Neuronal stem cell (in vitro differentiated cells): ENCODE data around the gene MATN3.

Source experiments
- DNase-seq: peaks from one replicate; pipeline ENCODE4 v3.0.0-alpha.2; 2013; ENCODE audit warnings: low spot score
- H2AFZ ChIP-seq: one replicate; pipeline ENCODE4 v1.6.1; 2013; ENCODE audit warnings: mild to moderate bottlenecking, low read length, inconsistent platforms
- H2AK5ac ChIP-seq: 2 replicates; pipeline ENCODE4 v1.6.1; 2013; ENCODE audit warnings: low read depth, mild to moderate bottlenecking, inconsistent platforms, low read length, moderate library complexity, mixed read lengths
- H2BK120ac ChIP-seq: 2 replicates; pipeline ENCODE4 v1.6.1; 2013; ENCODE audit warnings: low read depth, mild to moderate bottlenecking, inconsistent platforms, low read length, moderate library complexity, mixed read lengths
- H2BK12ac ChIP-seq: one replicate; pipeline ENCODE4 v1.6.1; 2013; ENCODE audit warnings: low read length, inconsistent platforms
- H2BK15ac ChIP-seq: 2 replicates; pipeline ENCODE4 v1.6.1; 2013; ENCODE audit warnings: mild to moderate bottlenecking, low read length, inconsistent platforms, mixed read lengths
- H2BK5ac ChIP-seq: one replicate; pipeline ENCODE4 v1.6.1; 2013; ENCODE audit warnings: inconsistent platforms, mild to moderate bottlenecking, low read length, moderate library complexity
- H3K14ac ChIP-seq: one replicate; pipeline ENCODE4 v1.6.1; 2013; ENCODE audit warnings: low read length, inconsistent platforms
- H3K18ac ChIP-seq: 2 replicates; pipeline ENCODE4 v1.6.1; 2013; ENCODE audit warnings: low read length, inconsistent platforms
- H3K23ac ChIP-seq: 2 replicates; pipeline ENCODE4 v1.6.1; 2013; ENCODE audit warnings: low read depth, mild to moderate bottlenecking, mixed read lengths, low read length, inconsistent platforms; ENCODE audit not compliant: poor library complexity
- H3K27ac ChIP-seq: replicated peaks from 3 replicates; pipeline ENCODE4 v1.5.1; 2013; ENCODE audit warnings: low read length, inconsistent platforms
- H3K27me3 ChIP-seq, 3 experiments: 2 replicates each; pipeline ENCODE4 v1.6.1; 2013; ENCODE audit warnings: low read length in 3 of 3, mild to moderate bottlenecking in 2 of 3, inconsistent platforms in 1 of 3, low read depth in 1 of 3, mixed read lengths in 1 of 3, moderate library complexity in 1 of 3; ENCODE audit not compliant: control insufficient read depth in 3 of 3, insufficient read depth in 3 of 3
- H3K36me3 ChIP-seq, 2 donors: replicated peaks in 1 of 2; 2 replicates each; pipeline ENCODE4 v1.6.1; 2013; ENCODE audit warnings: low read length in 2 of 2; ENCODE audit not compliant: control insufficient read depth in 2 of 2, insufficient read depth in 2 of 2
- H3K4ac ChIP-seq: 2 replicates; pipeline ENCODE4 v1.6.1; 2013; ENCODE audit warnings: inconsistent platforms, mild to moderate bottlenecking, low read length, moderate library complexity
- H3K4me1 ChIP-seq, 2 donors: 1 replicate in 1 of 2; 2 replicates in 1 of 2; pipeline ENCODE4 v1.6.1; 2013; ENCODE audit warnings: low read length in 2 of 2, low read depth in 1 of 2; ENCODE audit not compliant: control insufficient read depth in 2 of 2, insufficient read depth in 1 of 2
- H3K4me2 ChIP-seq: one replicate; pipeline ENCODE4 v1.6.1; 2013; ENCODE audit warnings: mild to moderate bottlenecking, low read length, inconsistent platforms; ENCODE audit not compliant: insufficient read depth, poor library complexity, severe bottlenecking
- H3K4me3 ChIP-seq, 2 donors: 2 replicates each; pipeline ENCODE4 v1.5.1; 2013; ENCODE audit warnings: low read length in 2 of 2, mild to moderate bottlenecking in 2 of 2, inconsistent platforms in 1 of 2, moderate library complexity in 1 of 2
- H3K79me1 ChIP-seq: one replicate; pipeline ENCODE4 v1.6.1; 2013; ENCODE audit warnings: low read depth, mild to moderate bottlenecking, inconsistent platforms, low read length, moderate library complexity
- H3K9ac ChIP-seq: one replicate; pipeline ENCODE4 v1.6.1; 2013; ENCODE audit warnings: mild to moderate bottlenecking, low read depth, low read length, inconsistent platforms; ENCODE audit not compliant: poor library complexity
- H3K9me3 ChIP-seq, 2 donors: replicated peaks in 1 of 2; 2 replicates each; pipeline versions ENCODE3 to v1.6.1; 2013; ENCODE audit warnings: low read length in 2 of 2, mild to moderate bottlenecking in 2 of 2, inconsistent platforms in 1 of 2, low read depth in 1 of 2, mixed read lengths in 1 of 2, moderate library complexity in 1 of 2; ENCODE audit not compliant: control insufficient read depth in 2 of 2, insufficient read depth in 1 of 2
- H4K8ac ChIP-seq: one replicate; pipeline ENCODE4 v1.6.1; 2013; ENCODE audit warnings: low read depth, mild to moderate bottlenecking, inconsistent platforms, low read length, moderate library complexity
- H4K91ac ChIP-seq: one replicate; pipeline ENCODE4 v1.6.1; 2013; ENCODE audit warnings: low read length, low read depth, mild to moderate bottlenecking, inconsistent platforms; ENCODE audit not compliant: poor library complexity
- WGBS, 2 donors: extraction: QIAGEN DNeasy Blood & Tissue Kit; methylation state at CpG; one replicate each; pipeline ENCODE4 v1.1.7; 2013; ENCODE audit warnings: missing lambda C conversion rate in 2 of 2, mixed read lengths in 1 of 2; ENCODE audit not compliant: insufficient read length in 2 of 2, insufficient replicate concordance in 1 of 2; ENCODE audit errors: extremely low coverage in 2 of 2; 5-methylcytosine and 5-hydroxymethylcytosine counted together

MATN3 gene

DNA sequence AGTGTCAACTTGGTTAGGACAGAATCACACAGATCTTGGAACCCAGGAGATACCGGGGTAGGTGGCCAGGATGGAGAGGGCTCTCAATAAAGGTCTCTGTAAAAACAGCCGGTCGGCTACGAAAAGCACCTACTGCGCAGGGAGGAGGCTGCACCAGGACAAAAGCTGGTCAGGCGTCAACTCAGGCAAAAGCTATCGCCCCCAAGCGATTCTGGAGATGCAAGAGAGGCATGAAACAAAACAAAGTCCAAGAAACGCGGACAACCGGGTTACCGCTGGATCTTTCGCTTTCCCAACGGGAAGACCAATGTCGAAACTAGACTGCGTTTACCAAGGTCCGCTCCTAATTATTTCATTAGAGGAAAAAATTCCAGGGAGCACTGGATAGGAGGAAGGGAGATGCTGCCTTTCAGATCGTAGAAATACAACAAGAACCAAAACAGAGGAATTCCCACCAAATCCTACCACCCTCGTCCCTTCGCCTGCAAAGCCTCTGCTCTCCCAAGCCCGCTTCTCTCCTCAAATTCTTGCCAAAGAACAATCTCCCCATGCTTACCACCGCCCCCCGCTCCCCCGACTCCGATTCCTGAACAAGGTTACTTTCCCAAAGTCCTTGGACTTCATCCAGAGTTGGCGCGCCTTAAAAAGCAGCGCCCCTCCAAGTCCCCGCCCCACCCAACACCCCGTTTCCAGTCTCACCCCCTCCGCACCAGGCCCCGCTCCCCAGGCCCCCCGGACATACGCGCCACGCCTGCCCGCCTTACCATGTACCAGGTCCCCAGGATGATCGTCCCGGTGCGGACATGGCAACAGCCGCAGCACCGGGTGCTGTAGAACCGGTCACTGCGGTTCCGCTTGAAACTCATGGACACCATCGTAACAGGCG, 38.4 kb upstream of the MATN3 start:
- H3K9ac ChIP-seq = peak overlapping the region; percentile 96
- H4K8ac ChIP-seq = no peak overlapping the region
- peak overlapping the region; percentile 78 for H3K14ac ChIP-seq
- H2BK12ac ChIP-seq = no peak overlapping the region
- peak overlapping the region; percentile 86 for H3K27ac ChIP-seq
- peak overlapping the region; percentile 88 for H2AK5ac ChIP-seq
- no peak overlapping the region for H2BK15ac ChIP-seq
- peak overlapping the region; percentile 63 to 90 for H3K4me3 ChIP-seq
- no CpG with 5 or more reads among the region's 47 CpGs for WGBS, 2 donors
- no peaks in the 10 kb centered on the region for H3K27me3 ChIP-seq
- H3K18ac ChIP-seq = peak overlapping the region; percentile 95
- peaks cover 2% of the 10 kb centered on the region for H3K79me1 ChIP-seq
- peak overlapping the region; percentile 48 for H3K4me2 ChIP-seq
- peaks cover 0 to 17% of the 10 kb centered on the region in 2 donors for H3K36me3 ChIP-seq
- peaks cover 4 to 11% of the 10 kb centered on the region in 2 donors for H3K4me1 ChIP-seq
- H4K91ac ChIP-seq = peak overlapping the region; percentile 69
- peak overlapping the region; percentile 29 for H2BK5ac ChIP-seq
- no peak overlapping the region for H3K4ac ChIP-seq
- DNase-seq = peak; percentile 42
- H3K9me3 ChIP-seq = no peaks in the 10 kb centered on the region
- no peak overlapping the region for H2BK120ac ChIP-seq
- peak overlapping the region; percentile 87 for H2AFZ ChIP-seq
- H3K23ac ChIP-seq = peak overlapping the region; percentile 90

- peaks cover 2% of the 10 kb centered on the region for H3K79me1 ChIP-seq
- H4K91ac ChIP-seq = no peak overlapping the region
- peaks cover 4 to 11% of the 10 kb centered on the region in 2 donors for H3K4me1 ChIP-seq
- peak overlapping the region; percentile 3 for H2AFZ ChIP-seq
- no peak overlapping the region for H3K27ac ChIP-seq
- H3K9ac ChIP-seq = peak overlapping the region; percentile 5
- no peak overlapping the region for H2AK5ac ChIP-seq
- peaks cover 0 to 23% of the 10 kb centered on the region in 2 donors for H3K36me3 ChIP-seq
- peak overlapping the region; percentile 48 for H3K4me2 ChIP-seq
- no peaks in the 10 kb centered on the region for H3K27me3 ChIP-seq
- H3K9me3 ChIP-seq = no peaks in the 10 kb centered on the region
- DNase-seq = no peak
- peak overlapping the region; percentile 63 to 90 for H3K4me3 ChIP-seq
- H2BK120ac ChIP-seq = no peak overlapping the region
- no CpG with 5 or more reads among the region's 10 CpGs for WGBS, 2 donors
- no peak overlapping the region for H3K23ac ChIP-seq
- H3K4ac ChIP-seq = no peak overlapping the region
- no peak overlapping the region for H2BK12ac ChIP-seq
- no peak overlapping the region for H2BK5ac ChIP-seq
- no peak overlapping the region for H3K14ac ChIP-seq
- H3K18ac ChIP-seq = no peak overlapping the region
- no peak overlapping the region for H4K8ac ChIP-seq
- H2BK15ac ChIP-seq = no peak overlapping the region
Observed at GRCh38 chr2:20050104-20050645, 37.7 kb upstream of the MATN3 start.

DNA sequence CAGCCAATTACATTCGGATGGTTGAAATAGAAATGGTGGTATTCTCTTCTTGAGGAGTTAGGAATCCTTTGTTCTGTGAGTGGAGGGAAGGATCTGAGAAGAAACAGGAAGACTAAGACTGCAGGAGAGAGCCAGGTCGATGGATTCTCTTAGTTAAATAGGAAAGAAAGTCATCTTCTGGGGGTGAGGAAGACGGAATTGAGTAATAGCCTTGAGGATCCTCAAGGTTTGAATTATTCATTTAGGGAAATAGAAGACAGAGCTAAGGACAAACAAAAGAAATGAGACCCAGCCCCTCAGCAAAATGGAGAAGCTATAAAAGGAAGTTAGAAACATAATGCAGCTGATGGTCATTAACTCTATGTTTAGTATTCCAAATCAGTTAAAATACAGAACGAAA, 37.2 kb upstream of the MATN3 start:
- Histone ChIP-seq H3K14ac (no peak overlapping the region), H2BK12ac (no peak overlapping the region), H2BK15ac (no peak overlapping the region), H2BK5ac (no peak overlapping the region), H2BK120ac (no peak overlapping the region), H3K18ac (no peak overlapping the region), H2AK5ac (no peak overlapping the region), H3K9me3 (no peaks in the 10 kb centered on the region), H3K4me1 (peaks cover 4 to 11% of the 10 kb centered on the region in 2 donors), H3K4me3 (peak overlapping the region; percentile 32 to 63), H2AFZ (peak overlapping the region; percentile 3), H3K79me1 (peaks cover 2% of the 10 kb centered on the region), H3K4me2 (peak overlapping the region; percentile 48), H3K23ac (no peak overlapping the region), H3K9ac (no peak overlapping the region), H3K27me3 (no peaks in the 10 kb centered on the region), H3K4ac (no peak overlapping the region), H4K8ac (no peak overlapping the region), H3K36me3 (peaks cover 0 to 27% of the 10 kb centered on the region in 2 donors), H4K91ac (no peak overlapping the region), H3K27ac (peak overlapping the region; percentile 28)
- DNase-seq = peak; percentile 14
- WGBS, 2 donors = no CpG with 5 or more reads among the region's 4 CpGs
